Uterus (tissue), 2 donors: ENCODE results near the gene ENO2.
"Not testable (repeated sequence)": the region's sequence is repeated elsewhere in the genome, so short reads cannot be mapped to it uniquely, and the experiment has no call there.

ENCODE experiments used
- POLR2A ChIP-seq, 2 donors: fragments of 450-650 bp; IDR thresholded peaks; one replicate each; pipeline ENCODE4 v1.6.1; 2016; ENCODE audit warnings: antibody characterized with exemption in 2 of 2, mild to moderate bottlenecking in 1 of 2, moderate library complexity in 1 of 2
- TF ChIP-seq, protein P1 (sequence below), 4 experiments: fragments of 200-600 bp in 2 of 4; fragments of 450-650 bp in 2 of 4; sonication (generic) in 2 of 4; IDR thresholded peaks; one replicate each; pipeline ENCODE4 v1.5.1; 2016 to 2019; ENCODE audit warnings: antibody characterized with exemption in 4 of 4, mild to moderate bottlenecking in 2 of 4, moderate library complexity in 1 of 4

DNA sequence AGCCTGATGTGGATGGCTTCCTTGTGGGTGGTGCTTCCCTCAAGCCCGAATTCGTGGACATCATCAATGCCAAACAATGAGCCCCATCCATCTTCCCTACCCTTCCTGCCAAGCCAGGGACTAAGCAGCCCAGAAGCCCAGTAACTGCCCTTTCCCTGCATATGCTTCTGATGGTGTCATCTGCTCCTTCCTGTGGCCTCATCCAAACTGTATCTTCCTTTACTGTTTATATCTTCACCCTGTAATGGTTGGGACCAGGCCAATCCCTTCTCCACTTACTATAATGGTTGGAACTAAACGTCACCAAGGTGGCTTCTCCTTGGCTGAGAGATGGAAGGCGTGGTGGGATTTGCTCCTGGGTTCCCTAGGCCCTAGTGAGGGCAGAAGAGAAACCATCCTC, 44.1 kb upstream of the ENO2 start:
- TF ChIP-seq, protein P1, sequence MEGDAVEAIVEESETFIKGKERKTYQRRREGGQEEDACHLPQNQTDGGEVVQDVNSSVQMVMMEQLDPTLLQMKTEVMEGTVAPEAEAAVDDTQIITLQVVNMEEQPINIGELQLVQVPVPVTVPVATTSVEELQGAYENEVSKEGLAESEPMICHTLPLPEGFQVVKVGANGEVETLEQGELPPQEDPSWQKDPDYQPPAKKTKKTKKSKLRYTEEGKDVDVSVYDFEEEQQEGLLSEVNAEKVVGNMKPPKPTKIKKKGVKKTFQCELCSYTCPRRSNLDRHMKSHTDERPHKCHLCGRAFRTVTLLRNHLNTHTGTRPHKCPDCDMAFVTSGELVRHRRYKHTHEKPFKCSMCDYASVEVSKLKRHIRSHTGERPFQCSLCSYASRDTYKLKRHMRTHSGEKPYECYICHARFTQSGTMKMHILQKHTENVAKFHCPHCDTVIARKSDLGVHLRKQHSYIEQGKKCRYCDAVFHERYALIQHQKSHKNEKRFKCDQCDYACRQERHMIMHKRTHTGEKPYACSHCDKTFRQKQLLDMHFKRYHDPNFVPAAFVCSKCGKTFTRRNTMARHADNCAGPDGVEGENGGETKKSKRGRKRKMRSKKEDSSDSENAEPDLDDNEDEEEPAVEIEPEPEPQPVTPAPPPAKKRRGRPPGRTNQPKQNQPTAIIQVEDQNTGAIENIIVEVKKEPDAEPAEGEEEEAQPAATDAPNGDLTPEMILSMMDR (IDR thresholded peaks at IDR 0.05): not testable (repeated sequence)
- not testable (repeated sequence) for TF ChIP-seq POLR2A (IDR thresholded peaks at IDR 0.05)
